ENCODE measurements around the gene ARHGEF4. TPM values are rescaled to one million over a fixed set of nuclear protein-coding genes. Genes with fewer than 3 reads are reported as not detected.
A peak's percentile ranks its signal among the peaks of the same experiment; 100 is the strongest.

The ARHGEF4 gene, protein sequence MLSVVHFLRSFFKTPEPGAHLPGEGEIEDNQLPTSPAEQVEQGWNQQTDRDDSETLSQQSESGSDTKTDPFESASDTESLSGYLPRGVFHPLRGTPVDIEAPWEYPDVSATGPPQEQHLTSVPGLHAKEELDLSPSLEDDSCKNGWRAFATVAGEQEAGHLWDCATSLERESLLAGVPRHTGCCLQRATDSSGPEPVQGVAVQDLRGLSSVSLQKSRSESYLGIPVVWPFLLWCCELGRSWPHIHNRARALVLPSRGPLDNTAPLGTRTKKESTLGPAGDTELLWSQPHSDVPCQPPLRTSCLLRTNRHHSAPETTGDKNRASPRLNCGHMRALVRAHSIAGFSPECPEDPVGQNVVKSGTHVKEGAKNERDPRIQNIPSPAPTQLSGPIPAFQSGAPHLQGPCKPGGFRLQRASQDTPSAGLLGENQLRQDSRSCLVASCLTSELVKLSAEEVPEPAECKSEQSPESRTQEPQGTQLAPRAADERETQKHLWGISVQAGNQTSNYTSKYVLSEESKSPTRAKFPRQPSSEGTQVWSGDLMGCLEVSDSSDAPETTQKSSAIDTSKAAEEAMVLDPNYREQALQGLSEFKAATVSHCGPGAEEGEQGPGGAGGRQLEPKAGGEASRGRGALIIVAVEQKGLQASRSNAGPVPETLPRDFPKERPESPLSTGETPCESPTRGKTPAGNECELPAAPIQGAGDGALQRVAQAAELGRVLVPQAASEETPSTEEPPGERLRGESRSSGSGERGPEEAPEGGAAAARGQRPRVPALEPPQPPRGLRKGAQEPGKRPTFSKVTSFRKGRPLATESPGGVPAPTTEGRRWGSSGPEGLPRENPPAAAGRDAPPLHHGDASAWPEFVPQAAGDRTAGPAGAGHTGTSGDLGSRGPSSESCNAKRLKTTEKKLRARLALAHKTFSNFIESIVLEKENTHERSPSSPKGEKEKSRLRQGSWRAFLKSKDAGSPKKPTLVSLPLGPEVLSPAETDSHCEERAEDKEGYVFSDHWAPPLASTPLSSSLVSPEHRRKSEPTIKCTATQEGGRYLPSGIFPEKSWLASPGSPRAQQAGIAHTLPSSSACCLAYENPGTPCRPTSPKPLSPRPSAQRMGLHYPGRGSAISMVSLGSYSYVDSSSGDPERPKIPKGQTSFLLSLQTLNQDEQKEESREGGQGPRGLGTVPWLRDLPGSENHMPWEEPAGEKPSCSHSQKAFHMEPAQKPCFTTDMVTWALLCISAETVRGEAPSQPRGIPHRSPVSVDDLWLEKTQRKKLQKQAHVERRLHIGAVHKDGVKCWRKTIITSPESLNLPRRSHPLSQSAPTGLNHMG (N-terminal part only)
- total RNA-seq = 9.3 and 14.9 TPM in 2 replicates

DNA sequence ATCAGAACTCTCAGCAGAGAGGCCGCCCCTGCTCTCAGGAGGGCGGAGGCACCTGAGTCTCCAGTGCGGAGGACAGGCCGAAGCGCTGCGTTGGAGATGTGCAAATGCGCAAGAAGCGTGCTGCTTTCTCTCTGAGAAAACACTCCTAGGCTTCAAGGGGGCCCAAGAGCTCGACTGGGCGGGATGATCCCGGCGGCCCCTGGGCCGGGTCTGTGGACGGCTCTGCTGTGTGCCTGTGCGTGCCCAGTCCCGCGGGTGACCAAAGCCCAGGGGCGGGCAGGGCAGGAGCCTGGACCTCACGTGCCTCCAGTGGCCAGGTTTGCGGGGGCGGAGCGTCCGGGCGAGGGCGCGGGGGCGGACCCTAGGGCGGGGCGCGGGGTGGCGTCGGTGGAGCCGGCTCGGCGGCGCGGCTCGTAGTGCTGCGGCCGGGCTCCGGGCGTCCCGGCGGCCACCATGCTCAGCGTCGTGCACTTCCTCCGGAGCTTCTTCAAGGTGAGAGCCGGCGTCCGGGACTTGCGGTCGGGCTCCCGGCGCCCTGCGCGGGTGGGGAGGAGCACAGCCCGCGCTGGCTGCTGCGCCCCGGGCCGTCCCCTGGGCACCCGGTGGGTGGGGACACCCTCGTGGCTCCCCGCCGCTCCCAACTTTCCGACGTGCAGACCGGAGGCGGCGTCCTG is at the start of gene ARHGEF4:
Gene ARHGEF4, plus strand, starts transcription at position 414 of the 674 bp plus-strand sequence. Its CDS starts 40 bp downstream, at position 454.
- TF ChIP-seq CTCF (IDR thresholded peaks at IDR 0.05; ENCODE audit: insufficient read depth, low read length, poor library complexity, severe bottlenecking) = no peak
- Histone ChIP-seq H3K4me3 (ENCODE audit: low read depth, low read length) (peak within 1 kb of the TSS; percentile 33), H3K27me3 (ENCODE audit: control insufficient read depth, insufficient read depth, low read length) (peaks cover 20% of the 10 kb centered on the region), H3K36me3 (ENCODE audit: control insufficient read depth, insufficient read depth, low read length) (no peaks in the 10 kb centered on the region)
- no peak for DNase-seq (ENCODE audit: low read depth)

GRCh38 chr2:130787841-130788240 is 48.9 kb upstream of the ARHGEF4 start:
- DNase-seq (ENCODE audit: low read depth) = no peak
- H3K27me3 ChIP-seq (ENCODE audit: control insufficient read depth, insufficient read depth, low read length) = no peaks in the 10 kb centered on the region
- H3K4me3 ChIP-seq (ENCODE audit: low read depth, low read length) = no peak overlapping the region
- TF ChIP-seq CTCF (IDR thresholded peaks at IDR 0.05; ENCODE audit: insufficient read depth, low read length, poor library complexity, severe bottlenecking) = no peak
- H3K36me3 ChIP-seq (ENCODE audit: control insufficient read depth, insufficient read depth, low read length) = no peaks in the 10 kb centered on the region

GRCh38 chr2:130790312-130790711 is 46.4 kb upstream of the ARHGEF4 start:
- no peak for TF ChIP-seq CTCF (IDR thresholded peaks at IDR 0.05; ENCODE audit: insufficient read depth, low read length, poor library complexity, severe bottlenecking)
- no peak for DNase-seq (ENCODE audit: low read depth)
- Histone ChIP-seq H3K4me3 (ENCODE audit: low read depth, low read length) (no peak overlapping the region), H3K27me3 (ENCODE audit: control insufficient read depth, insufficient read depth, low read length) (no peaks in the 10 kb centered on the region), H3K36me3 (ENCODE audit: control insufficient read depth, insufficient read depth, low read length) (no peaks in the 10 kb centered on the region)

DNA sequence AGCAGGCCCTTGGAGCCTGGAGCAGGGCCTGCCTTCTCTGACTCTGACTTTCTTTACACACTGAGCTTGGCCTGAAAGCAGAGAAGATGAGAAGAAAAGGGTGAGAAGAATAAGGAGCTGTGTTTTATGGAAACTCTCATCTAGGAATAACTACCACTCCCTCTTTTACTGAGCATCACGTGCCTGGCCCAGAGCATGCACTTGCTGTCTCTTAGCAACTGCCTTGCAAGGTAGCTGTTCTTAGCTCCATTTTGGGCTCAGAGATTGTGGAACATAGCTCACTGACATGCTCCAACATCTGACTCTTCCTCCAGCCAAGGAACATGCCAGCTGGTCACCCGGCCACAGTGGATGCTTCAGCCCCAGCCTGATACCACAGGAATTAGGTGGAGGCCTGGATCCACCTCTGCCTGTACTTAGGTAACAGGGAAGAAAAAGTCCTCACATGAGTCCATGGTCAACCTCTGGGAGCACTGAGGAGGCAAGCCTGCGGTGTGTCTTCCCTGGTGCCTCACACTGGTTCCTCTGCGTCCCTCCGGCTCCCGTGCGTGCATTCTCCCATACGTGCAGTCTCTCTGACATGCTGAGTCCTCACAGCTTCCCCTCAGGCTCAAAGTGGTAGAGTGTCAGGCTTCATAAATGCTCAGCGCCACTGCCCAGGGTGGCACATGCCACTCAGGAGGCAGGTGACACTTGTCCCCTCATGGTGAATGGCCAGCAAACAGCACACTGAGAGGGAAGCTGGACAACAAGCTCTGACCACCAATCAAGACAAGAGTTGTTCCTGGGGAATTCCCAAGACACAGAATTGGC is 45.7 kb upstream of the ARHGEF4 start:
- H3K27me3 ChIP-seq (ENCODE audit: control insufficient read depth, insufficient read depth, low read length) = no peaks in the 10 kb centered on the region
- H3K36me3 ChIP-seq (ENCODE audit: control insufficient read depth, insufficient read depth, low read length) = no peaks in the 10 kb centered on the region
- no peak overlapping the region for H3K4me3 ChIP-seq (ENCODE audit: low read depth, low read length)
- TF ChIP-seq CTCF (IDR thresholded peaks at IDR 0.05; ENCODE audit: insufficient read depth, low read length, poor library complexity, severe bottlenecking) = no peak
- no peak for DNase-seq (ENCODE audit: low read depth)

DNA sequence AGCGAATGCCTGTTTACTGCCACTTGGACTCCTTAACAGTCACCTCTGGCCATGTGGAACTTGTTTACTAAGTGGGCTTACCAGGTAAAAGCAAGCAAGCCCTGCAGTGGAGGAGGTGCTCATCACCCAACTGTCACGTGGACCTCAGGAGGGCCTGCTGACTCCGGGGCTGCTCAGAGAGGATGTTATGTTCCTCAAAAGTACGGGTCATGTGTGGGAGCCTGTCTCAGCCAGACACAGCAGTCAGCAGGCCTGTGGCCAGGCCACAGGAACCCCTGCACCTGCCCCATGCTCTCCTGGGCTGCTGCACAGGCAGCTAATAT is 45.1 kb upstream of the ARHGEF4 start:
- Histone ChIP-seq H3K4me3 (ENCODE audit: low read depth, low read length) (no peak overlapping the region), H3K36me3 (ENCODE audit: control insufficient read depth, insufficient read depth, low read length) (no peaks in the 10 kb centered on the region), H3K27me3 (ENCODE audit: control insufficient read depth, insufficient read depth, low read length) (no peaks in the 10 kb centered on the region)
- no peak for DNase-seq (ENCODE audit: low read depth)
- TF ChIP-seq CTCF (IDR thresholded peaks at IDR 0.05; ENCODE audit: insufficient read depth, low read length, poor library complexity, severe bottlenecking) = no peak
